ENCODE data around the gene UBIAD1.

UBIAD1 gene

GRCh38 chr1:11311816-11312755 lies 39.1 kb downstream of the UBIAD1 start:
- no peak for DNase-seq (ENCODE audit: low read depth)

- no peak for DNase-seq (ENCODE audit: low read depth)
These were observed 42.0 kb downstream of the UBIAD1 start for GRCh38 chr1:11314959-11315358.

- DNase-seq (ENCODE audit: low read depth): no peak
These were observed 43.7 kb downstream of the UBIAD1 start for GRCh38 chr1:11316701-11317100.

- no peak for DNase-seq (ENCODE audit: low read depth)
These were observed 46.0 kb downstream of the UBIAD1 start for GRCh38 chr1:11318982-11319381.

GRCh38 chr1:11320153-11320936 lies 47.3 kb downstream of the UBIAD1 start:
- no peak for DNase-seq (ENCODE audit: low read depth)

- no peak for DNase-seq (ENCODE audit: low read depth)
These were observed 48.9 kb downstream of the UBIAD1 start for GRCh38 chr1:11321656-11322491.

GRCh38 chr1:11324567-11325165 lies 51.7 kb downstream of the UBIAD1 start:
- DNase-seq (ENCODE audit: low read depth): no peak

- DNase-seq (ENCODE audit: low read depth): no peak
These were observed 53.1 kb downstream of the UBIAD1 start for GRCh38 chr1:11326070-11326469.

- no peak for DNase-seq (ENCODE audit: low read depth)
These were observed 55.4 kb downstream of the UBIAD1 start for GRCh38 chr1:11328444-11328843.

- no peak for DNase-seq (ENCODE audit: low read depth)
These were observed 57.4 kb downstream of the UBIAD1 start for GRCh38 chr1:11330411-11330810.

- no peak for DNase-seq (ENCODE audit: low read depth)
These were observed 58.3 kb downstream of the UBIAD1 start for GRCh38 chr1:11331036-11331944.

- no peak for DNase-seq (ENCODE audit: low read depth)
These were observed 59.0 kb downstream of the UBIAD1 start for GRCh38 chr1:11331945-11332546.

- DNase-seq (ENCODE audit: low read depth): no peak
These were observed 60.6 kb downstream of the UBIAD1 start for GRCh38 chr1:11333631-11334030.

- no peak for DNase-seq (ENCODE audit: low read depth)
These were observed 61.3 kb downstream of the UBIAD1 start for GRCh38 chr1:11334261-11334804.

GRCh38 chr1:11334821-11335220 lies 61.8 kb downstream of the UBIAD1 start:
- no peak for DNase-seq (ENCODE audit: low read depth)

- no peak for DNase-seq (ENCODE audit: low read depth)
These were observed 62.5 kb downstream of the UBIAD1 start for GRCh38 chr1:11335417-11336056.

GRCh38 chr1:11337580-11338073 lies 64.6 kb downstream of the UBIAD1 start:
- no peak for DNase-seq (ENCODE audit: low read depth)

Measured in HS-5 (cell line).